H1 (cell line): Measurements from ENCODE around the gene SDSL. TPM values are rescaled to one million over a fixed set of nuclear protein-coding genes. Genes with fewer than 3 reads are reported as not detected.

Source experiments
- CTCF ChIA-PET: fragments of 300-600 bp; sonication (Branson Sonifier 250); formaldehyde crosslinking; loops from one replicate; lab custom pipeline; 2021; ENCODE audit not compliant: partially characterized antibody; lab: Charles Lee
- POLR2A ChIA-PET: fragments of 300-600 bp; sonication (Branson Sonifier 250); formaldehyde crosslinking; loops from one replicate; lab custom pipeline; 2021; ENCODE audit warnings: inconsistent platforms; ENCODE audit not compliant: partially characterized antibody; lab: Charles Lee
- DNase-seq, 2 experiments: peaks; one replicate each; pipeline versions ENCODE4 v3.0.0 to v3.0.0-alpha.2; 2010 to 2022; ENCODE audit warnings: low spot score in 2 of 2, low read depth in 1 of 2, mixed read lengths in 1 of 2
- FAIRE-seq: peaks from 2 replicates; lab custom pipeline; 2011; peaks lifted over from hg19 to GRCh38; lab: Jason Lieb, UNC
- H2AFZ ChIP-seq: 2 replicates; pipeline ENCODE4 v1.8.1; 2012; ENCODE audit warnings: low read length, inconsistent platforms
- H2AK5ac ChIP-seq: 2 replicates; pipeline ENCODE4 v1.6.1; 2013; ENCODE audit warnings: low read depth, low read length
- H2BK120ac ChIP-seq: replicated peaks from 2 replicates; pipeline ENCODE3; 2013; ENCODE audit warnings: low read depth, low read length, inconsistent platforms
- H2BK12ac ChIP-seq: 2 replicates; pipeline ENCODE4 v1.6.1; 2013; ENCODE audit warnings: low read depth, low read length
- H2BK15ac ChIP-seq: 2 replicates; pipeline ENCODE4 v1.6.1; 2013; ENCODE audit warnings: low read length
- H2BK20ac ChIP-seq: 2 replicates; pipeline ENCODE4 v1.6.1; 2013; ENCODE audit warnings: low read length
- H2BK5ac ChIP-seq: 2 replicates; pipeline ENCODE4 v1.6.1; 2013; ENCODE audit warnings: low read depth, low read length
- H3K14ac ChIP-seq: 2 replicates; pipeline ENCODE4 v1.6.1; 2013; ENCODE audit warnings: inconsistent platforms; ENCODE audit not compliant: insufficient read length
- H3K18ac ChIP-seq: 2 replicates; pipeline ENCODE4 v1.6.1; 2013; ENCODE audit warnings: low read length; ENCODE audit errors: extremely low read depth
- H3K23ac ChIP-seq: 2 replicates; pipeline ENCODE4 v1.6.1; 2013; ENCODE audit warnings: inconsistent platforms; ENCODE audit not compliant: insufficient read length
- H3K23me2 ChIP-seq: 2 replicates; pipeline ENCODE4 v1.6.1; 2013; ENCODE audit warnings: low read depth, low read length
- H3K27ac ChIP-seq: 2 replicates; pipeline ENCODE4 v1.6.1; 2011; ENCODE audit warnings: low read depth, low read length, inconsistent platforms
- H3K27me3 ChIP-seq, 4 experiments: replicated peaks in 1 of 4; 1 replicate in 1 of 4; 2 replicates in 3 of 4; pipeline versions ENCODE4 v1.6.1 to v1.8.1; 2011 to 2013; ENCODE audit warnings: low read length in 3 of 4, mild to moderate bottlenecking in 3 of 4, inconsistent platforms in 2 of 4, mixed read lengths in 2 of 4, moderate library complexity in 1 of 4; ENCODE audit not compliant: control insufficient read depth in 3 of 4, insufficient read depth in 3 of 4; ENCODE audit errors: extremely low read depth in 1 of 4
- H3K36me3 ChIP-seq, 4 experiments: 2 replicates each; pipeline versions ENCODE4 v1.6.1 to v1.8.1; 2011 to 2013; ENCODE audit warnings: mild to moderate bottlenecking in 4 of 4, low read length in 3 of 4, moderate library complexity in 2 of 4, control low read depth in 1 of 4, inconsistent platforms in 1 of 4; ENCODE audit not compliant: insufficient read depth in 4 of 4, control insufficient read depth in 2 of 4
- H3K4ac ChIP-seq: replicated peaks from 2 replicates; pipeline ENCODE3; 2013; ENCODE audit warnings: low read length, low read depth, mixed read lengths, inconsistent platforms; ENCODE audit not compliant: insufficient read length
- H3K4me1 ChIP-seq, 4 experiments: replicated peaks in 1 of 4; 1 replicate in 1 of 4; 2 replicates in 3 of 4; pipeline versions ENCODE4 v1.6.1 to v1.8.1; 2011 to 2013; ENCODE audit warnings: low read length in 3 of 4, inconsistent platforms in 2 of 4, mixed read lengths in 1 of 4; ENCODE audit not compliant: insufficient read depth in 4 of 4, control insufficient read depth in 3 of 4
- H3K4me2 ChIP-seq, 2 experiments: 2 replicates each; pipeline versions ENCODE4 v1.6.1 to v1.8.1; 2011 to 2013; ENCODE audit warnings: low read depth in 2 of 2, low read length in 2 of 2, control low read depth in 1 of 2, inconsistent platforms in 1 of 2, mild to moderate bottlenecking in 1 of 2; ENCODE audit not compliant: insufficient read depth in 1 of 2
- H3K4me3 ChIP-seq, 4 experiments: fragments of 200-600, 300-600 bp in 1 of 4; sonication (generic), shearing (Covaris generic), sonication (Bioruptor Twin) in 1 of 4; 2 replicates each; pipeline versions ENCODE4 v1.5.1 to v1.8.1; 2011 to 2016; ENCODE audit warnings: low read length in 4 of 4, low read depth in 3 of 4, control low read depth in 2 of 4, inconsistent platforms in 2 of 4, mild to moderate bottlenecking in 2 of 4, mixed read lengths in 1 of 4, moderate library complexity in 1 of 4; ENCODE audit not compliant: insufficient read depth in 2 of 4; ENCODE audit errors: extremely low read depth in 1 of 4
- H3K56ac ChIP-seq: replicated peaks from 2 replicates; pipeline ENCODE3; 2013; ENCODE audit warnings: low read depth, mild to moderate bottlenecking, mixed read lengths, low read length, inconsistent platforms; ENCODE audit not compliant: insufficient read length
- H3K79me1 ChIP-seq: 2 replicates; pipeline ENCODE4 v1.6.1; 2013; ENCODE audit warnings: low read depth, low read length, control low read depth
- H3K79me2 ChIP-seq, 2 experiments: 2 replicates each; pipeline versions ENCODE4 v1.6.1 to v1.8.1; 2012 to 2013; ENCODE audit warnings: low read length in 2 of 2, mild to moderate bottlenecking in 2 of 2, inconsistent platforms in 1 of 2; ENCODE audit not compliant: insufficient read depth in 2 of 2, control insufficient read depth in 1 of 2
- H3K9ac ChIP-seq, 4 experiments: replicated peaks in 1 of 4; 1 replicate in 1 of 4; 2 replicates in 3 of 4; pipeline versions ENCODE4 v1.6.1 to v1.8.1; 2011 to 2013; ENCODE audit warnings: low read depth in 3 of 4, low read length in 3 of 4, control low read depth in 2 of 4, mild to moderate bottlenecking in 2 of 4, moderate library complexity in 2 of 4, inconsistent platforms in 1 of 4; ENCODE audit errors: extremely low read depth in 1 of 4
- H3K9me3 ChIP-seq, 2 experiments: 2 replicates each; pipeline versions ENCODE4 v1.6.1 to v1.8.1; 2012 to 2013; ENCODE audit warnings: mild to moderate bottlenecking in 2 of 2, moderate library complexity in 2 of 2, control low read depth in 1 of 2, inconsistent platforms in 1 of 2, low read depth in 1 of 2, low read length in 1 of 2, mixed read lengths in 1 of 2; ENCODE audit not compliant: insufficient read depth in 2 of 2
- H4K20me1 ChIP-seq, 2 experiments: replicated peaks in 1 of 2; 2 replicates each; pipeline versions ENCODE3 to v1.8.1; 2011 to 2013; ENCODE audit warnings: inconsistent platforms in 2 of 2, low read length in 2 of 2, mild to moderate bottlenecking in 1 of 2; ENCODE audit not compliant: insufficient read depth in 2 of 2, control insufficient read depth in 1 of 2
- H4K5ac ChIP-seq: 2 replicates; pipeline ENCODE4 v1.6.1; 2013; ENCODE audit warnings: low read length, low read depth, mixed read lengths, inconsistent platforms; ENCODE audit not compliant: insufficient read length
- H4K8ac ChIP-seq: 2 replicates; pipeline ENCODE4 v1.8.0; 2013; ENCODE audit warnings: mild to moderate bottlenecking, moderate library complexity, low read length, inconsistent platforms; ENCODE audit not compliant: insufficient read depth; ENCODE audit errors: extremely low read depth
- H4K91ac ChIP-seq: replicated peaks from 2 replicates; pipeline ENCODE3; 2013; ENCODE audit warnings: low read length, mixed read lengths, inconsistent platforms; ENCODE audit not compliant: insufficient read length
- ATF3 ChIP-seq: IDR thresholded peaks from 2 replicates; pipeline ENCODE4 v1.6.1; 2011; ENCODE audit warnings: low read depth, mild to moderate bottlenecking, low read length; ENCODE audit not compliant: insufficient read depth
- CBX8 ChIP-seq: fragments of 300-800, 300-1000 bp; sonication (generic); IDR thresholded peaks from 2 replicates; pipeline ENCODE4 v1.7.1; 2016; ENCODE audit warnings: low read depth, low read length, borderline replicate concordance
- CHD2 ChIP-seq: IDR thresholded peaks from 2 replicates; pipeline ENCODE4 v1.6.1; 2012; ENCODE audit warnings: low read length, improper control_type of control experiment
- GTF2F1 ChIP-seq: IDR thresholded peaks from 2 replicates; pipeline ENCODE4 v1.6.1; 2012; ENCODE audit warnings: low read depth, low read length, improper control_type of control experiment, borderline replicate concordance
- MAX ChIP-seq: IDR thresholded peaks from 2 replicates; pipeline ENCODE4 v1.6.1; 2012; ENCODE audit warnings: inconsistent platforms
- RAD21 ChIP-seq, 2 experiments: IDR thresholded peaks in 1 of 2; conservative IDR thresholded peaks in 1 of 2; 2 replicates each; pipeline ENCODE4 v1.6.1; 2011; ENCODE audit warnings: low read depth in 2 of 2, low read length in 2 of 2, improper control_type of control experiment in 1 of 2, inconsistent platforms in 1 of 2, mild to moderate bottlenecking in 1 of 2, moderate library complexity in 1 of 2
- polyA plus RNA-seq, 7 experiments: library from polyadenylated mRNA; depleted of rRNA in 3 of 7; stranded (reverse) in 5 of 7; unstranded in 2 of 7; fragments of >200 nt in 5 of 7; fragments of 200-250 nt in 2 of 7; gene quantifications; 1 replicate in 5 of 7; 2 replicates in 1 of 7; 4 replicates in 1 of 7; pipeline versions ENCODE4 v1.2.1 to v1.2.3, GENCODE V29; 2011 to 2013; ENCODE audit warnings: missing spikeins in 2 of 7, mixed read lengths in 2 of 7
- total RNA-seq: library from RNA; stranded (reverse); fragmentation: NEBNext Ultra II Directional; extraction: Animal tissue kit (Norgen Biotek cat#: 25700); gene quantifications from 2 replicates; pipeline ENCODE4 v1.2.1, GENCODE V29; 2021

The SDSL gene
- total and polyA plus RNA-seq, 2 of the 8 experiments (the other 6 are each of a cell fraction or from before 2014, with no cell fraction given), result 0.69 to 1.3 TPM

- H3K79me2 ChIP-seq, result no peaks in the 10 kb centered on the region
- ChIA-PET CTCF (no interaction called here), POLR2A (no interaction called here)
- no peak overlapping the region for H3K14ac ChIP-seq
- no peak overlapping the region for H3K9ac ChIP-seq
- H2AK5ac ChIP-seq, result no peak overlapping the region
- no peak overlapping the region for H3K18ac ChIP-seq
- H3K4me3 ChIP-seq, result no peak overlapping the region
- H2BK20ac ChIP-seq, result no peak overlapping the region
- no peak overlapping the region for H2BK15ac ChIP-seq
- peaks cover 0 to 1% of the 10 kb centered on the region in 2 experiments for H4K20me1 ChIP-seq
- no peak overlapping the region for H4K5ac ChIP-seq
- no peaks in the 10 kb centered on the region for H3K36me3 ChIP-seq
- no peaks in the 10 kb centered on the region for H3K79me1 ChIP-seq
- H2AFZ ChIP-seq, result no peak overlapping the region
- no peak overlapping the region for H4K91ac ChIP-seq
- no peaks in the 10 kb centered on the region for H3K27me3 ChIP-seq
- H3K23me2 ChIP-seq, result 0 out of 2 replicates have a peak, but pooled peaks cover 1% of the 10 kb centered on the region
- H3K4ac ChIP-seq, result no peak overlapping the region
- no peak for DNase-seq
- H3K9me3 ChIP-seq, result no peaks in the 10 kb centered on the region
- no peak overlapping the region for H2BK5ac ChIP-seq
- no peak overlapping the region for H3K56ac ChIP-seq
- TF ChIP-seq RAD21 (IDR thresholded peaks at IDR 0.05 in 1 of 2, conservative IDR thresholded peaks at IDR 0.05 in 1 of 2; ENCODE audit: low read depth in 2 of 2, low read length in 2 of 2) (no peak), MAX (no peak), CHD2 (no peak), GTF2F1 (no peak), CBX8 (no peak), ATF3 (no peak)
- TF ChIP-seq, all 59 proteins: peak for 0
- Histone ChIP-seq H3K4me1 (0 out of 7 replicates have a peak, but pooled peaks cover 0 to 3% (median 0%) of the 10 kb centered on the region in 4 experiments), H3K27ac (no peak overlapping the region), H2BK120ac (no peak overlapping the region), H3K23ac (no peak overlapping the region), H3K4me2 (no peak overlapping the region), H2BK12ac (no peak overlapping the region), H4K8ac (no peak overlapping the region)
- no peak for FAIRE-seq
These were observed 26.0 kb upstream of the SDSL start for GRCh38 chr12:113396200-113396599.
